Lower leg skin (tissue), 3 donors: ENCODE measurements around the gene CCDC184.

Experiments
- CTCF ChIP-seq, 3 donors: fragments of 450-650 bp; IDR thresholded peaks; one replicate each; pipeline ENCODE4 v1.5.1; 2016; ENCODE audit warnings: antibody characterized with exemption in 3 of 3, mild to moderate bottlenecking in 3 of 3, moderate library complexity in 2 of 3
- POLR2A ChIP-seq, 2 donors: fragments of 450-650 bp; IDR thresholded peaks; one replicate each; pipeline ENCODE4 v1.6.1; 2016 to 2017; ENCODE audit warnings: antibody characterized with exemption in 2 of 2, mild to moderate bottlenecking in 1 of 2, moderate library complexity in 1 of 2

- TF ChIP-seq CTCF (IDR thresholded peaks at IDR 0.05): no peak
- no peak for TF ChIP-seq POLR2A (IDR thresholded peaks at IDR 0.05)
Observed at GRCh38 chr12:48176417-48176751, 7.1 kb upstream of the CCDC184 start.
